CD4-positive, alpha-beta memory T cell (primary cell): ENCODE measurements around the gene RPP14. TPM values are rescaled to one million over a fixed set of nuclear protein-coding genes. Genes with fewer than 3 reads are reported as not detected.
A peak's percentile ranks its signal among the peaks of the same experiment; 100 is the strongest.

Experiments used
- CTCF ChIA-PET: fragments of 350-600 bp; sonication (Branson Sonifier 250); formaldehyde crosslinking; loops from one replicate; lab custom pipeline; 2021; ENCODE audit warnings: inconsistent platforms; ENCODE audit not compliant: partially characterized antibody; lab: Charles Lee
- POLR2A ChIA-PET: fragments of 350-600 bp; sonication (Branson Sonifier 250); formaldehyde crosslinking; loops from one replicate; lab custom pipeline; 2021; ENCODE audit not compliant: partially characterized antibody; lab: Charles Lee
- DNase-seq, 5 donors: peaks; one replicate each; pipeline versions ENCODE4 v3.0.0 to v3.0.0-alpha.2; 2020 to 2022; ENCODE audit warnings: mixed read lengths in 1 of 5
- H3K27ac ChIP-seq: one replicate; pipeline ENCODE4 v1.7.0; 2013; ENCODE audit warnings: low read depth, low read length
- H3K27me3 ChIP-seq: 2 replicates; pipeline ENCODE4 v1.7.0; 2013; ENCODE audit warnings: mild to moderate bottlenecking, low read length, moderate library complexity; ENCODE audit not compliant: insufficient read depth
- H3K36me3 ChIP-seq: 2 replicates; pipeline ENCODE4 v1.7.0; 2013; ENCODE audit warnings: mild to moderate bottlenecking, low read length, moderate library complexity; ENCODE audit not compliant: insufficient read depth
- H3K4me1 ChIP-seq: 2 replicates; pipeline ENCODE4 v1.7.0; 2013; ENCODE audit warnings: mild to moderate bottlenecking, low read length, moderate library complexity; ENCODE audit not compliant: insufficient read depth
- H3K4me3 ChIP-seq, 2 donors: one replicate each; pipeline ENCODE4 v1.7.0; 2013; ENCODE audit warnings: low read length in 2 of 2, mild to moderate bottlenecking in 1 of 2
- H3K9me3 ChIP-seq, 2 donors: one replicate each; pipeline ENCODE4 v1.7.0; 2013; ENCODE audit warnings: low read length in 2 of 2, control low read depth in 1 of 2; ENCODE audit not compliant: control insufficient read depth in 1 of 2
- H3K27ac Mint-ChIP-seq, 7 donors: one replicate each; pipeline ENCODE4 v1.8.0; 2020 to 2021; ENCODE audit warnings: mixed read lengths in 7 of 7, mild to moderate bottlenecking in 6 of 7, inconsistent platforms in 3 of 7, moderate library complexity in 3 of 7
- H3K27me3 Mint-ChIP-seq, 2 donors: one replicate each; pipeline ENCODE4 v1.8.0; 2020 to 2021; ENCODE audit warnings: mixed read lengths in 2 of 2
- H3K36me3 Mint-ChIP-seq, 2 donors: one replicate each; pipeline ENCODE4 v1.8.0; 2020 to 2021; ENCODE audit warnings: mixed read lengths in 2 of 2, inconsistent platforms in 1 of 2, mild to moderate bottlenecking in 1 of 2
- H3K4me1 Mint-ChIP-seq, 4 donors: one replicate each; pipeline ENCODE4 v1.8.0; 2020 to 2021; ENCODE audit warnings: mixed read lengths in 4 of 4, mild to moderate bottlenecking in 1 of 4
- H3K4me3 Mint-ChIP-seq, 8 donors: one replicate each; pipeline ENCODE4 v1.8.0; 2020 to 2021; ENCODE audit warnings: mixed read lengths in 8 of 8, mild to moderate bottlenecking in 7 of 8, moderate library complexity in 6 of 8, inconsistent platforms in 3 of 8
- H3K9me3 Mint-ChIP-seq, 8 donors: one replicate each; pipeline ENCODE4 v1.8.0; 2020 to 2021; ENCODE audit warnings: mixed read lengths in 8 of 8, mild to moderate bottlenecking in 5 of 8, inconsistent platforms in 3 of 8, moderate library complexity in 1 of 8
- intact Hi-C: fragments of 100-400 bp; cut with micrococcal nuclease; formaldehyde crosslinking; loops from one replicate; pipeline ENCODE4 v1.15.1; 2023
- polyA plus RNA-seq, 2 donors: library from polyadenylated mRNA; unstranded; fragments of 300-500 nt; fragmentation: Illumina TruSeq; gene quantifications; one replicate each; pipeline ENCODE4 v1.2.3, GENCODE V29; 2021
- total RNA-seq, 2 experiments: library from RNA; stranded (reverse); gene quantifications; one replicate each; pipeline ENCODE4 v1.2.3, GENCODE V29; 2021

The RPP14 gene
- total and polyA plus RNA-seq, 4 experiments from 2014 or later, result 6.1 to 15.4 (median 10.7) TPM

GRCh38 chr3:58353722-58354553 lies 47.9 kb downstream of the RPP14 start:
- H3K4me1 ChIP-seq, result peaks cover 15% of the 10 kb centered on the region
- Mint-ChIP-seq H3K27me3 (no peaks in the 10 kb centered on the region), H3K36me3 (peaks cover 1 to 6% of the 10 kb centered on the region in 2 donors), H3K9me3 (no peaks in the 10 kb centered on the region), H3K4me1 (peaks cover 29 to 49% (median 36%) of the 10 kb centered on the region in 4 donors), H3K4me3 (peak overlapping the region in 5 of 8 donors; percentile 34 to 78 (median 72)), H3K27ac (peak overlapping the region in 6 of 7 donors; percentile 6 to 92 (median 76))
- ChIA-PET POLR2A (no interaction called here), CTCF (interaction anchor here (0.9 to 1.2 kb wide), 2 partner anchors 118 to 180 kb away, joined by 3 read pairs; no protein-coding TSS in a partner anchor)
- H3K36me3 ChIP-seq, result no peaks in the 10 kb centered on the region
- DNase-seq, result peak; percentile 16 to 52 (median 37)
- intact Hi-C loops, result no loop called here
- H3K27me3 ChIP-seq, result no peaks in the 10 kb centered on the region
- no peak overlapping the region for H3K4me3 ChIP-seq
- H3K27ac ChIP-seq, result no peak overlapping the region
- no peaks in the 10 kb centered on the region for H3K9me3 ChIP-seq

GRCh38 chr3:58355179-58355578 lies 49.1 kb downstream of the RPP14 start:
- no peaks in the 10 kb centered on the region for H3K9me3 Mint-ChIP-seq
- ChIA-PET CTCF (no interaction called here), POLR2A (no interaction called here)
- H3K27me3 Mint-ChIP-seq, result no peaks in the 10 kb centered on the region
- no peak overlapping the region for H3K4me3 Mint-ChIP-seq
- intact Hi-C loops, result no loop called here
- H3K4me1 Mint-ChIP-seq, result peaks cover 19 to 40% (median 28%) of the 10 kb centered on the region in 4 donors
- Histone ChIP-seq H3K36me3 (no peaks in the 10 kb centered on the region), H3K4me3 (no peak overlapping the region), H3K27ac (no peak overlapping the region), H3K4me1 (peaks cover 6% of the 10 kb centered on the region), H3K9me3 (no peaks in the 10 kb centered on the region), H3K27me3 (no peaks in the 10 kb centered on the region)
- DNase-seq, result no peak
- H3K36me3 Mint-ChIP-seq, result peaks cover 1 to 3% of the 10 kb centered on the region in 2 donors
- H3K27ac Mint-ChIP-seq, result no peak overlapping the region

GRCh38 chr3:58356054-58356453 lies 50.0 kb downstream of the RPP14 start:
- POLR2A ChIA-PET, result no interaction called here
- Histone ChIP-seq H3K36me3 (no peaks in the 10 kb centered on the region), H3K4me1 (peaks cover 6% of the 10 kb centered on the region), H3K4me3 (no peak overlapping the region), H3K27me3 (no peaks in the 10 kb centered on the region), H3K9me3 (no peaks in the 10 kb centered on the region), H3K27ac (no peak overlapping the region)
- CTCF ChIA-PET, result interaction anchor here (1.1 kb wide), 1 partner anchor 9 kb away, joined by 4 read pairs; no protein-coding TSS in a partner anchor
- H3K4me3 Mint-ChIP-seq, result no peak overlapping the region
- peaks cover 1 to 3% of the 10 kb centered on the region in 2 donors for H3K36me3 Mint-ChIP-seq
- H3K27me3 Mint-ChIP-seq, result no peaks in the 10 kb centered on the region
- no peak overlapping the region for H3K27ac Mint-ChIP-seq
- peaks cover 13 to 32% (median 21%) of the 10 kb centered on the region in 4 donors for H3K4me1 Mint-ChIP-seq
- DNase-seq, result no peak
- H3K9me3 Mint-ChIP-seq, result no peaks in the 10 kb centered on the region
- intact Hi-C loops, result no loop called here

GRCh38 chr3:58357402-58357801 lies 51.4 kb downstream of the RPP14 start:
- Mint-ChIP-seq H3K36me3 (peaks cover 1 to 3% of the 10 kb centered on the region in 2 donors), H3K27me3 (no peaks in the 10 kb centered on the region), H3K27ac (peak overlapping the region in 1 of 7 donors; percentile 56), H3K4me1 (peaks cover 15 to 24% (median 17%) of the 10 kb centered on the region in 4 donors), H3K4me3 (no peak overlapping the region), H3K9me3 (no peaks in the 10 kb centered on the region)
- Histone ChIP-seq H3K27me3 (no peaks in the 10 kb centered on the region), H3K4me3 (no peak overlapping the region), H3K4me1 (peaks cover 6% of the 10 kb centered on the region), H3K9me3 (no peaks in the 10 kb centered on the region), H3K27ac (no peak overlapping the region), H3K36me3 (no peaks in the 10 kb centered on the region)
- ChIA-PET CTCF (interaction anchor here (1.3 kb wide), 1 partner anchor 23 kb away, joined by 4 read pairs; no protein-coding TSS in a partner anchor), POLR2A (no interaction called here)
- DNase-seq, result no peak
- intact Hi-C loops, result no loop called here

GRCh38 chr3:58358092-58358491 lies 52.0 kb downstream of the RPP14 start:
- peaks cover 13 to 20% (median 16%) of the 10 kb centered on the region in 4 donors for H3K4me1 Mint-ChIP-seq
- H3K27ac Mint-ChIP-seq, result no peak overlapping the region
- Histone ChIP-seq H3K4me3 (no peak overlapping the region), H3K4me1 (peaks cover 6% of the 10 kb centered on the region), H3K27me3 (no peaks in the 10 kb centered on the region), H3K27ac (no peak overlapping the region), H3K36me3 (no peaks in the 10 kb centered on the region), H3K9me3 (no peaks in the 10 kb centered on the region)
- H3K9me3 Mint-ChIP-seq, result no peaks in the 10 kb centered on the region
- DNase-seq, result no peak
- POLR2A ChIA-PET, result no interaction called here
- CTCF ChIA-PET, result interaction anchor here (1.3 kb wide), 1 partner anchor 22 kb away, joined by 4 read pairs; no protein-coding TSS in a partner anchor
- H3K36me3 Mint-ChIP-seq, result no peaks in the 10 kb centered on the region
- no peak overlapping the region for H3K4me3 Mint-ChIP-seq
- intact Hi-C loops, result no loop called here
- no peaks in the 10 kb centered on the region for H3K27me3 Mint-ChIP-seq

GRCh38 chr3:58358808-58359207 lies 52.8 kb downstream of the RPP14 start:
- Histone ChIP-seq H3K36me3 (no peaks in the 10 kb centered on the region), H3K4me1 (peaks cover 4% of the 10 kb centered on the region), H3K27me3 (no peaks in the 10 kb centered on the region), H3K4me3 (no peak overlapping the region), H3K9me3 (no peaks in the 10 kb centered on the region), H3K27ac (no peak overlapping the region)
- intact Hi-C loops, result no loop called here
- H3K4me3 Mint-ChIP-seq, result no peak overlapping the region
- no peak for DNase-seq
- no peaks in the 10 kb centered on the region for H3K27me3 Mint-ChIP-seq
- ChIA-PET POLR2A (no interaction called here), CTCF (no interaction called here)
- H3K27ac Mint-ChIP-seq, result no peak overlapping the region
- peaks cover 11 to 19% (median 12%) of the 10 kb centered on the region in 4 donors for H3K4me1 Mint-ChIP-seq
- no peaks in the 10 kb centered on the region for H3K9me3 Mint-ChIP-seq
- peaks cover 0 to 4% of the 10 kb centered on the region in 2 donors for H3K36me3 Mint-ChIP-seq

- no peak overlapping the region for H3K4me3 ChIP-seq
These were observed 53.6 kb downstream of the RPP14 start for GRCh38 chr3:58359621-58360020.

More at GRCh38 chr3:58359621-58360020, 53.6 kb downstream of the RPP14 start:
- Histone ChIP-seq H3K4me1 (no peaks in the 10 kb centered on the region), H3K27me3 (no peaks in the 10 kb centered on the region), H3K27ac (no peak overlapping the region), H3K36me3 (no peaks in the 10 kb centered on the region), H3K9me3 (no peaks in the 10 kb centered on the region)
- H3K4me3 Mint-ChIP-seq, result no peak overlapping the region
- intact Hi-C loops, result no loop called here
- peaks cover 0 to 4% of the 10 kb centered on the region in 2 donors for H3K36me3 Mint-ChIP-seq
- H3K27ac Mint-ChIP-seq, result no peak overlapping the region
- ChIA-PET CTCF (no interaction called here), POLR2A (no interaction called here)
- H3K4me1 Mint-ChIP-seq, result peaks cover 5 to 18% (median 11%) of the 10 kb centered on the region in 4 donors
- no peaks in the 10 kb centered on the region for H3K27me3 Mint-ChIP-seq
- no peaks in the 10 kb centered on the region for H3K9me3 Mint-ChIP-seq
- no peak for DNase-seq
